ENCODE measurements around the gene PGS1. TPM values are rescaled to one million over a fixed set of nuclear protein-coding genes. Genes with fewer than 3 reads are reported as not detected.

Gene PGS1
- total RNA-seq, 1 donor from 2014 or later, result 52.0 TPM

- Mint-ChIP-seq H3K4me3 (no peak overlapping the region), H3K36me3 (ENCODE audit: low read depth) (no peaks in the 10 kb centered on the region), H3K27ac (ENCODE audit: unreplicated experiment) (no peak overlapping the region), H3K4me1 (no peaks in the 10 kb centered on the region), H3K9me3 (no peaks in the 10 kb centered on the region), H3K27me3 (ENCODE audit: low read depth) (no peaks in the 10 kb centered on the region)
- no peak for DNase-seq (ENCODE audit: low read depth, low spot score)
- no peak for TF ChIP-seq CTCF (conservative IDR thresholded peaks at IDR 0.05)
Measured at GRCh38 chr17:78415821-78416711, 37.6 kb downstream of the PGS1 start.

- Mint-ChIP-seq H3K27ac (ENCODE audit: unreplicated experiment) (no peak overlapping the region), H3K9me3 (no peaks in the 10 kb centered on the region), H3K4me1 (no peaks in the 10 kb centered on the region), H3K36me3 (ENCODE audit: low read depth) (no peaks in the 10 kb centered on the region), H3K4me3 (no peak overlapping the region), H3K27me3 (ENCODE audit: low read depth) (no peaks in the 10 kb centered on the region)
- TF ChIP-seq CTCF (conservative IDR thresholded peaks at IDR 0.05), result no peak
- DNase-seq (ENCODE audit: low read depth, low spot score), result no peak
Measured at GRCh38 chr17:78416791-78417530, 38.5 kb downstream of the PGS1 start.

GRCh38 chr17:78417531-78417909 lies 39.1 kb downstream of the PGS1 start:
- no peak for TF ChIP-seq CTCF (conservative IDR thresholded peaks at IDR 0.05)
- Mint-ChIP-seq H3K4me3 (no peak overlapping the region), H3K9me3 (no peaks in the 10 kb centered on the region), H3K27me3 (ENCODE audit: low read depth) (no peaks in the 10 kb centered on the region), H3K27ac (ENCODE audit: unreplicated experiment) (peak overlapping the region; percentile 63), H3K4me1 (no peaks in the 10 kb centered on the region), H3K36me3 (ENCODE audit: low read depth) (peaks cover 2% of the 10 kb centered on the region)
- DNase-seq (ENCODE audit: low read depth, low spot score), result no peak

GRCh38 chr17:78418326-78419026 lies 40.0 kb downstream of the PGS1 start:
- DNase-seq (ENCODE audit: low read depth, low spot score), result no peak
- no peak for TF ChIP-seq CTCF (conservative IDR thresholded peaks at IDR 0.05)
- Mint-ChIP-seq H3K36me3 (ENCODE audit: low read depth) (peaks cover 2% of the 10 kb centered on the region), H3K27me3 (ENCODE audit: low read depth) (no peaks in the 10 kb centered on the region), H3K4me1 (no peaks in the 10 kb centered on the region), H3K4me3 (no peak overlapping the region), H3K27ac (ENCODE audit: unreplicated experiment) (no peak overlapping the region), H3K9me3 (no peaks in the 10 kb centered on the region)

- Mint-ChIP-seq H3K4me1 (no peaks in the 10 kb centered on the region), H3K4me3 (no peak overlapping the region), H3K27me3 (ENCODE audit: low read depth) (no peaks in the 10 kb centered on the region), H3K27ac (ENCODE audit: unreplicated experiment) (peak overlapping the region; percentile 16), H3K9me3 (no peaks in the 10 kb centered on the region), H3K36me3 (ENCODE audit: low read depth) (peaks cover 5% of the 10 kb centered on the region)
- DNase-seq (ENCODE audit: low read depth, low spot score), result no peak
- TF ChIP-seq CTCF (conservative IDR thresholded peaks at IDR 0.05), result no peak
Measured at GRCh38 chr17:78419970-78420815, 41.7 kb downstream of the PGS1 start.

Data from neural crest cell (in vitro differentiated cells).